Renal cortex interstitium (tissue), 11 donors: ENCODE measurements around the gene NPEPL1. TPM values are rescaled to one million over a fixed set of nuclear protein-coding genes. Genes with fewer than 3 reads are reported as not detected.

Experiments
- DNase-seq, 11 donors: peaks; one replicate each; pipeline ENCODE4 v3.0.0-alpha.2; 2013; ENCODE audit warnings: low read depth in 9 of 11, low spot score in 4 of 11; ENCODE audit errors: extremely low read depth in 1 of 11
- polyA plus RNA-seq, 3 donors: library from polyadenylated mRNA; unstranded; fragments of 120-200 nt; gene quantifications; one replicate each; pipeline ENCODE4 v1.2.1, GENCODE V29; 2013; ENCODE audit not compliant: insufficient read length in 3 of 3

NPEPL1 gene
- polyA plus RNA-seq, 3 donors: 35.7 to 54.4 (median 46.9) TPM

DNA sequence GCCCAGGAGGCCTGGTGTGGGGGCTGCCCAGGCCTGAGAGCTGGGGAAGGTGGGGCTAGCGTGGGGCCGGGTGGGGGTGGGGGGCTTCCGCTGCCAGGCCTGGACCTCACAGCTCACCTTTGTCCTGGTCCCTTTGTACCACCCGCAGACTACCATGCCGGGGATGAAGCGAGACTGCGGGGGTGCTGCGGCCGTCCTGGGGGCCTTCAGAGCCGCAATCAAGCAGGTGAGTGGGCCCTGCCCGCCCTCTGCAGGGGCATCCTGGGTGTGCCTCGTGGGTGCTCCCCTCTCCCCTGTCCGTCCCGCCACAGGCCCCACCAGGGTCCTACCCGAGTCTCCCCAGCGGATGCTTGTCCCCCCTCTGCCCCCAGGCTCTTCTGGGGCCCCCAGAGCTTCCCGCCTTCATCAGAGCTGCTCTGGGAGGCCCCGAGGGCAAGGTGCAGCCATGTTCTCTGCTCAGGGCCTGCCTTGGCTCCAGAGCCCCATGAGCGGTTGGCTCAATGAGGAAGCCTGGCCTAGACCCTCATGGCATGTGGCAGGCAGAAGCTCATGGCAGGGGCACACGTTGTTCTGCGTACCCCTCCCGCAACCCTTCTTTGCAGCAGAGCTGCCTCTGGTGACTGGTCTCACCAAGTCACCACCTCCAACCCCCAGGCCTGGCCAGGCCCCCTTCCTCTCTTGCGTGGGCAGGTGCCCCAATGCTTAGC, 14.5 kb downstream of the NPEPL1 start:
- DNase-seq: no peak

DNA sequence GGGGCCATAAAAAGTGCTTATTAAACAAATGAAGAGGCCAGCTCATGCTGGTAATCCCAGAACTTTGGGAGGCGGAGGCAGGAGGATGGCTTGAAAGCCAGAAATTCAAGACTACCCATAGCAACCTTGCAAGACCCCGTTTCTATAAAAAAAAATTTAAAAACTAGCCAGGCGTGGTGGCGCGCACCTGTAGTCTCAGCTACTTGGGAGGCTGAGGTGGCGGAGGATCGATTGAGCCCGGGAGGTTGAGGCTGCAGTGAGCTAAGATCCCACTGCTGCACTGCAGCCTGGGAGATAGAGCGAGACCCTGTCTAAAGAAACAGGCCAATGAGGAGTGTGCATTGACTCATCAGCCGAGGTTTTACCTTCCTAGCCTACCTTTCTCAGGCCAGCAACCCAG, 15.2 kb downstream of the NPEPL1 start:
- DNase-seq: no peak

DNA sequence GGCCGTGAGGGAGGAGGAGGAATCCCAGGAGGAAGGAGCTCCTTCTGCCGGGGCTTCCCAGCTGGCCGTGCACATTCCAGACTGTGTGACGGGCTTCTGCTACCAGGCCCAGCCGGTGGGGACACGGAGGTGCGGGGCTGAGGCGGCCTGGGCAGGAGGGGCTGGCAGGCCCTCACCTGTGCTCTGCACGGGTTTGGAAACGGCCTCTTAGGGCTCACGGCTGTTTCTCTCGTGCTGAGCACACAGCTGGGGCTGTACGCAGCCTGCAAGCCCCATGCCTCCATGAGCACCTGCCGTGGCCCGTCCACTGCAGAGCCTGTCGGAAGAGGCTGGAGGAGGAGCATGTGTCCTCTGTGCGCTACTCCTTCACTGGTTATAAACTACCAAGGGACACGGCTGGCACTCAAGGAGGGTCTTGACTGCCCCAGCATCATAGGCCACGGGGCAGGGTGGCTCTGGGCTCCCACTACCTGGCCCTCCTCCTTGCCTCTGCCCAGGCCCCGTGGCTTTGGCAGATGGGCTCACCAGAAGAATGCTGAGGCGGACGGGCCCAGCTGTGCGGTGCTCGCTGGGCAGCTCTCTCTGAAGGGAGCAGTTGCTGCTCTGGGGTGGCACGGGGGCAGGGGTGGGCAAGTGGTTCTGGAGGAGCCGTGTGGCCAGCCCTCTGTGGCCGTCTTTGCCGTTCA, 15.8 kb downstream of the NPEPL1 start:
- no peak for DNase-seq

DNA sequence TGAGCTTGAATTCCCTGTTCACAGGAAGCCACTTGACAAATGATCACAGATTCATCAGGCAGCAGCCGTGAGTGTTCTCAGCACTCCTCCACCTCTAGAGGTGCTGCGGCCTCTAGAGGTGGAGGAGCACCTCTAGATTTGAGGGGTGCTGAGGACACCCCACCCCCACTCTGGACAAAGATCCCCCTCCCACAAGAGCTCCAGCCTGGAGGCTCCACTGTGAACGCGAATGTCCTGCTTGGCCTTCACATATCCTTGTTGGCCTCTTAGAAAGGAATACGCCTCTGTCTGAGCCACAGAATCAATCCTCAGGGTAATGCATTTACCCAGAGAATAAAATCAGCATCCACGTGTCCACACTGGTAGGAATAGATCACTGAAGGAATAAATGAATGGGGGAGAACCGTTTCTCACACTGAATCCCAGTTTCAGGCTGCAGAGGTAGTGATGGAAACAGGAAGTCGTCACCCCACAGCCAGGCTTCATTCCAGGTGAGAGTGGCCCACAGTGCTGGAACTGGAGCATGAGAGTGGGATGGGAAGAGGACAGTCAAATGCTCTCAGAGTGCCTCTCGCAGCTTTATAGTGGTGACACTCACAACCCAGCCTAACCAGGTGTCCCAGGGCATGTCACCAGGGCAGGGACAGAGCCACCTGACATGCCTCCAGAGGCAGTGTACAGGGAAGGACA, 16.6 kb downstream of the NPEPL1 start:
- DNase-seq: no peak

DNA sequence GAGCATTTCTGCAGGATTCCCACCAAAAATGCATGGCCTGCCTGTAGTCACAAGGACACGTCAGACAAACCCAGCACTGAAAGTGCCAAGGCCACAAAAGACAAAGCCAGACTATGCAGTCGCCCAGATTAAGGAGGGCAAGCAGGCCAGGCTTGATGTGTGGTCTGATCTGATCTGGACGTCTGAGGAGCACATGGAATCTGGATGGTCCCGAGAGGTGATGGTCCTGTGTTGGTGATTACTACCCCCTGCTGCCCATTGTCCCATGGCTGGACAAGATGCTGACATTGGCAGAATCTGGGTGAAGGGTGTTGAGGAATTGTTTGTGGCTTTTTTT, 17.1 kb downstream of the NPEPL1 start:
- no peak for DNase-seq

DNA sequence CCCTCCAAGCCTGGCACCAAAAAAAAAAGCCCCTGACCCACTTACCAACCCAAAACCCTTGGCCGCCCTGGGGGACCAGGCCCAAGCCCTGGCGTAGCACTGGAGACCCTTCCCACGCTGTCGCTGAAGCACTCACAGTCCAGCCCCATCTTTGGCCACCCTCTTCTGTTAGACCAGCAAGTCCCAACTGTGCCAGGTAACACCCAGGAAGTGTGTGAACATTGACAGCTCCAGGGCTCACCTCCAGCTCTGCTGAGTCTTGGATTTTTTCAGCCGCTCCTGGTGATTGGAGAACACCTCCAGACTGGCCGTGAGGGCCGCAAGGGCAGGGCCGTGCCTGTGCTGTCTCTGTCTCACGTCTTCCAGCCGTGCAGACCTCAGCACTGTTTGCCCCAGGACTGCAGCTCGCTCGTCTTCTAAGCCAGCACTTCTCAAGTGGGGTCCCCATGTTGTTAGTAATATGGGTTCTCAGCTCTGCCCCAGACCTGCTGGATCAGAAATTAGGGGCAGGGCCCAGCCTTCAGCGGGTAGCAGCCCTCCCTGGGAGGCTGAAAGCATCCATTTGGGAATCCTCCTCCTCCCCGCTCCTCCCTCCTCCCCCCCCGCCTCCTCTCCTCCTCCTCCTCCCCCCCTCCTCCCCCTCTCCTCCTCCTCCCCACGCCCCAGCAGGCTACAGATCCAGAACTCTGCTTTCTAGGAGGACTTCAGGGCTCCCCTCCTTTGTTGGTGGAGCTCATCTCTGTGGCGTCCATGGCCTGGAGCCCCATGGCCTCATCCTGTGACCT, 18.1 kb downstream of the NPEPL1 start:
- DNase-seq: no peak

DNA sequence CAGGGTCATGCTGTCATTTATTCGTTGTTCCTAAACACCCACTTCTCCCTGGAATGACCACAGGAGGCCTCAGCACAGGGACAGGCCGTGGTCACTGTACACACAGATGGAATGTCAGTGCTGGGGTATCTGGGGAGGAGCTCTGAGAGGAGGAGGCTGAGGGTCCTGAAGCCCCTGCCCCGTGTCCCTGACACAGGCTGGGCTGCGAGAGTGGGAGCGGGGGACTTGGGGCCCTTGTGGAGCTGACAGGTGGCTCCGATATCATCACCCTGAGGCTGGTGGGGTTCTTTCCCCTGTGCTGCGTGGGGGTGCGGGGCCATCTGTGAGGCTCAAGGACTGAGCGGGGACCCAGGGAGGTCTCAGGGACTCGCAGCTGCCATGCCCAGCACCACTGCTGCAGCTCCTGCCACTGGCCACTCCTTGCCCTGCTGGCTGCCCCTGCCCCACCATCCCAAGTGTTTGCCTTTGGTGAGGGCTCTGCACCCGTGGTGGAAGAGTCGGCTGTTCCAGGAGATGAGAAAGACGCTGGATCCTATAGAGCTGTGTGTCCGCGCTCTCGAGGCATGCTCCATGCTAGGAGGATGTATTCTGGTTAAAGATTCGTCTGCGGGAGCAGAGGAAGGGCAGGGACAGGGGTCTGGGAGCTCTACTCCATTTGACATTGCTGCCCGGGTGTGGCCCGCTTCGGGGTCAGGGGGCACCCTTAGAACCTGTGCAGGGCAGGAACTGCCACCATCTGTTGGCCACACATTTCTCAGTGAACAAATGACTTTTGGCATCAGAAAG, 18.9 kb downstream of the NPEPL1 start:
- no peak for DNase-seq

DNA sequence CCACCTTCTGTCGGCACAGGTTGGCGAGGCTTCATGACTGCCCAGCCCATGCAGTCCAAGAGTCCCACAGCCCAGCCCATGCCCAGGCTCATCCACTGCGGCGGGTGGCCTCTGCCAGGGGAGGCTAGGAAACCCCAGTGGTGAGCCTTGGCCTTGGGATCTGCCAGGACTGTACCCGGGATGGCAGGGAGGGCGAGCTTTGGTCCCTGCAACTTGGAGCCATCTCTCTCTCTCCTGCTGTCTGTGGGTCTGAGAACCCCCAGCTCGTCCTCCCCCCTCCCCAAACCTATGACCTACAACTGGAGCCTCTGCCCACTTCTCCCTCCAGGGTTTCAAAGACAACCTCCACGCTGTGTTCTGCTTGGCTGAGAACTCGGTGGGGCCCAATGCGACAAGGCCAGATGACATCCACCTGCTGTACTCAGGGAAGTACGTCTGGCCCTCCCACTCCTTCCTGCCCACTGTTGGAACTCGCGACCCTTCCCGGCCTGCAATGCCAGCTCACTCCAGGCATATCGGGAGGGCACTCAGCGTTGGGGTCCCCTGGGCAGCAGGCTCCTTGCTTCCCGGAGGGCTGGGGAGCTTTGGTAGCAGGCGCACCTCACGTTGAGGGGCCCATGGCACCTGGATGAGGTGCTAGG, 19.7 kb downstream of the NPEPL1 start:
- no peak for DNase-seq

DNA sequence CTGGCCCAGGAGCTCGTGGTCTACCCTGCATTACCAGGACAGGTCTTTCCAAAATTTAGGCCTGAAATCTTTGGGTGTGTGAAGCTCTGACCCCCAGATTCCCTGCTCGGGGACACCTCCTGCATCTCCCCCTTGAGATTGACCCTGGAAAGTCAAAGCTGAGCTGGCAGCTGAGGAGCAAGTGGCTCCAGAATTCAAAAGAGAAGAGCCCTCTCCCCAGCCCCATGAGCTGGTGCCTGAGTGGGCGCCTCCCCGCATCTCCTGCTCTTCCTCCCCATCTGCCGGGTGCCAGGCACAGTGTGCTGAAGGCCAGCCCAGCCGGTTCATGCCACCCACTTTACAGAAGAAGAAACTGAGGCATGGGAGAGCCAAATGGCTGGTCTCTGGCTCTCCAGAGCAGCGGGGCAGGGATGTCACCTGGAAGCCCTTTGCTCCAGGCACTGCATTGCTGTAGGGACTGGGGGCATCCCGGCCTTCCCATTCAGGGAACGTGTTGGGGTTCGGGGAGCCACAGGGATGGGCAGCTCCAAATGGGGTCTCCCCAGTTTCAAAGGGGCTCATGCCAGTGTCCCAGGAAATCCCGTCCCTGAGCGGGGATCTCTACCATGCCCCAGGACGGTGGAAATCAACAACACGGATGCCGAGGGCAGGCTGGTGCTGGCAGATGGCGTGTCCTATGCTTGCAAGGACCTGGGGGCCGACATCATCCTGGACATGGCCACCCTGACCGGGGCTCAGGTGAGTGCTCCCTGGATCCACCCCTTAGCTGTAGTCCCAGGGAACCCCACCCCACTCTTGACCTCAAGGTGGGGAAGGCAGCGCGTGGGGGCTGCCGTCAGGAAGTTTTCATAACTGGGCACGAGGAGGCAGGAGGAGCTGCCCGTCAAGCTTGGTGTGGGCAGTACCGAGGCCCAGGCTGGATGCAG, 20.5 kb downstream of the NPEPL1 start:
- no peak for DNase-seq

DNA sequence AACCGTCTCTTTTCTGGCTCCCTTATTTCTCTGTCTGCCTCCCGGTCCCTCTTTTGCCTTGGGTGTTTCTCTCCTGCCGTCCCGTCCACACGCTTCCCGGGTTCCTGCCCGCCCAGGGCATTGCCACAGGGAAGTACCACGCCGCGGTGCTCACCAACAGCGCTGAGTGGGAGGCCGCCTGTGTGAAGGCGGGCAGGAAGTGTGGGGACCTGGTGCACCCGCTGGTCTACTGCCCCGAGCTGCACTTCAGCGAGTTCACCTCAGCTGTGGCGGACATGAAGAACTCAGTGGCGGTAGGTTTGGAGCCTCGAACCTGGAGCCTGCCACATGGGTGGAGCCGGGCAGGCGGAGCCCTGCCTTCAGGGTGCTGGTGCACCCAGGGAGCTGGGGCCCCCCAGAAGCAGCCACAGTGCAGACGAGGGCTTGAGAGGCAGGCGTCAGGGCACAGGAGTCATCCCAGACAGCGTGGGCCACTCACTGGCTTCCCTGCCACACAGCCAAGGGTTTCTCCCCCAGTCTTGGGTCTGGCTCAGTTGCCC, 21.3 kb downstream of the NPEPL1 start:
- DNase-seq: no peak

DNA sequence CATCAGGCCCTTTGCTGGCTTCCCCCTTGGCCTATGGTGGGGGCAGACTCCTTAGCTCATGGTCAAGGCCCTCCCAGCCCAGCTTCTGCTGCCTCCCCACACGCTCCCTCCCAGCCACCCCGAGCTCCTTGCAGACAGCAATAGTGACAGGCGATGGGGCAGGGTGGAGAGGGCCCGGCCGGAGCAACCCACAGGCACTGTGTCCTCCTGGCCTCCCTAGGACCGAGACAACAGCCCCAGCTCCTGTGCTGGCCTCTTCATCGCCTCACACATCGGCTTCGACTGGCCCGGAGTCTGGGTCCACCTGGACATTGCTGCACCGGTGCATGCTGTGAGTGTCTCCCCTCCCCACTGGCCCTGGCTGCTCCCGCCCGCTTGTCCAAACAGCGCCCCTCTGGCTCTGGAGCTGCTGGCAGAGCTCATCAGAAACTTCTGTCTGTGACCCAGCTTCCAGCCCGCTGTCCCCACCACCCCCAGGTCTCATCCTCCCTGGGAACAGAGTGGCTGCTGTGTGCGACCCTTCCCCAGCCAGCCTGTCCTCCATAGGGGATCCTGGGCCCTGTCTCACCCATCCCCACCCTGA, 21.8 kb downstream of the NPEPL1 start:
- no peak for DNase-seq

DNA sequence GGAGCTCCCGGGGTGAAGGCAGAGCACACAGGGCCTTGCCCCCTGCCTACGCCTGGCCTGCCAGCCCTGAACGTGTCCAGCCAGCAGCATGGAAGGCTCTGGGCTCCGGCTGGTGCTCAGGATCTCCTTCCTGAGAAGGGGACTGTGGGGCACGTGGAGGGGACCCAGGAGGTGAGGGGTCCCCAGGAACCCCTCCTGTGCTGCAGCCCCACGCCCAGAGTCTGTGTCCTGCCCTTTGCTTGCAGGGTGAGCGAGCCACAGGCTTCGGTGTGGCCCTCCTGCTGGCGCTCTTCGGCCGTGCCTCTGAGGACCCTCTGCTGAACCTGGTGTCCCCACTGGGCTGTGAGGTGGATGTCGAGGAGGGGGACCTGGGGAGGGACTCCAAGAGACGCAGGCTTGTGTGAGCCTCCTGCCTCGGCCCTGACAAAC, 22.3 kb downstream of the NPEPL1 start:
- no peak for DNase-seq

DNA sequence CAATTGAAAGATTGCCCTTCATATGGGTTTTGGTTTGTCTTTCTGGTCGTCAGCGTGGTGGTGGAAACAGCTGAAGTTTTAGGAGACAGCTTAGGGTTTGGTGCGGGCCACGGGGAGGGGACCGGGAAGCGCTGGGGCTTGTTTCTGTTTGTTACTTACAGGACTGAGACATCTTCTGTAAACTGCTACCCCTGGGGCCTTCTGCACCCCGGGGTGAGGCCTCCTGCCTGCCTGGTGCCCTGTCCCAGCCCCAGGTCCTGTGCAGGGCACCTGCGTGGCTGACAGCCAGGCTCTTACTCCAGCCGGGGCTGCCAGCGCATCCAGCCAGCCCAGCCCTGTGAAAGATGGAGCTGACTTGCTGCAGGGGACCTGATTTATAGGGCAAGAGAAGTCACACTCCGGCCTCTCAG, 22.8 kb downstream of the NPEPL1 start:
- no peak for DNase-seq

DNA sequence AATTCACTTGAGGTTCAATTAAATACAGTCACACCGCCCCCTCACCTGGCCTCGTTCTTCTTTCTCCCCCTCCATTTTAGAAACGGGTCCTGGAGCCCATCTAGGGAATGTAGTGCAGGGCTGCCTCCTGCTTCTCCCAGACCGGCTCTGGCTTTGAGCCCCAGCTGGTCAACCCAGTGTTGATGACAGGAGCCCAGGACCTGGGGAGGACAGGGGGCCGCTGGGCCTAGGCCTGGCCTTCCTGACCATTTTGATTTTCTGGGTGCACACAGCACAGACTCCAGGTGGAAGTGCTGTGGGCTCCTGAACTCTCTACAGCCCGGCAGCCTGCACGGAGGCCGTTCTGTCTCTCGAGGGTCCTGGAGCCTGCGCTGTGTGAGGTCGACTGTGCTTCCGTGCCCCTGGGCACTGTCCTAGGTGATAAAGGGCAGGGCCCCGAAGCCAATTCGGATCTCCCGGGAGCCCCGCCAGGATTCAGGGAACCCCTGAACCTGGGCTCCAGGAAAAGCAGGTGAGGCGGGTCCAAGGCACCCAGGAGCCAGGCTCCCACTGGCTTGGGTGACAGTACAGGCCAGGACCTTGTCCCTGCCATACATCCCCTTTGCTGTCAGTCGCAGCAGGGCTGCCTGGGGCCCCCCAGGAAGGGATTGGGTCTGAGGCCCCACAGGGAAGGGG, 23.3 kb downstream of the NPEPL1 start:
- no peak for DNase-seq

DNA sequence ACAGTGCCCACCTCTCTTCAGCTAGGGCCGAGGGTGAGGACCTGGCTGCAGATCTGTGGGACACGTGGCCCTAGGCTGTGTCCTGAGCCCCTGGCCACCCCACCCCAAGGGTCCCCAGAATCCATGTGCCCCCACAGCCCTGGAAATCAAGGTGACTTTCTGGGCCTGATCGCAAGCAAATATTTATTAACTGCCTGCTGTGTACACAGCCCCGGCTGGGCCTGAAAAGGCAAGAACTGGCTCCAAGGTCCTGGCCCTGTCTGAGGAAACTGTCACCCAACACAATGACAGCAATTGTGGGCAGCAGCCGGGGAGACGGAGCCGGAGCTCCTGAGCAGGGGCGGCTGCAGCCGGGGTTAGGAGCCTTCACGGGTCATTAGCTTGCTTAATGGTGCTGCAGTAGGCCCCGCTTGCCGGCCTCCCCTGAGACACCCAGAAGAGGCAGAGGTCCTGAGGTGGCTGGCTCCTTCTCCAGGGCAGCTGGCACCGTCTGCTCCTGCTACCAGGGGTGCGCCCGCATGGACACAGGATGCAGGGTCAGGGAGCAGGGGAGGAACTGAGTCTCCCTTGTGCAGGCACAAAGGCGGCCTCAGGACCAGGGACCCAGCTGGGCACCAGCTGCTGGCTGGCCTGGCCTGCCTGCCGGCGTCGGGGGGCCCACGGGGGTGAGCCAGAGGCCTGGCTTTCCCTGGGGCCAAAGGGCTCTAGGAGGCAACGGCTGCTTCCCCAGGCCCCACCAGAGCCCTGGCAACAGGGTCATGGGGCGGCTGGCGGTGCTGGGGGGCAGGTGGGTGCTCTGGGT, 24.1 kb downstream of the NPEPL1 start:
- peak in 1 of 11 donors; percentile 15 for DNase-seq
